CD4-positive, alpha-beta T cell treated with Interferon gamma for 1 hour (primary cell): ENCODE data around the gene EXOSC3.
"Not testable (repeated sequence)": the region's sequence is repeated elsewhere in the genome, so short reads cannot be mapped to it uniquely, and the experiment has no call there.

Experiments used
- DNase-seq: peaks from one replicate; pipeline ENCODE4 v3.0.0-alpha.2; 2020

Gene EXOSC3

GRCh38 chr9:37784616-37785483 lies at the start of gene EXOSC3:
TSS of gene EXOSC3 (minus strand) at chr9:37785064. CDS start at chr9:37785044, 20 bp downstream.
- peak; percentile 82 for DNase-seq

DNA sequence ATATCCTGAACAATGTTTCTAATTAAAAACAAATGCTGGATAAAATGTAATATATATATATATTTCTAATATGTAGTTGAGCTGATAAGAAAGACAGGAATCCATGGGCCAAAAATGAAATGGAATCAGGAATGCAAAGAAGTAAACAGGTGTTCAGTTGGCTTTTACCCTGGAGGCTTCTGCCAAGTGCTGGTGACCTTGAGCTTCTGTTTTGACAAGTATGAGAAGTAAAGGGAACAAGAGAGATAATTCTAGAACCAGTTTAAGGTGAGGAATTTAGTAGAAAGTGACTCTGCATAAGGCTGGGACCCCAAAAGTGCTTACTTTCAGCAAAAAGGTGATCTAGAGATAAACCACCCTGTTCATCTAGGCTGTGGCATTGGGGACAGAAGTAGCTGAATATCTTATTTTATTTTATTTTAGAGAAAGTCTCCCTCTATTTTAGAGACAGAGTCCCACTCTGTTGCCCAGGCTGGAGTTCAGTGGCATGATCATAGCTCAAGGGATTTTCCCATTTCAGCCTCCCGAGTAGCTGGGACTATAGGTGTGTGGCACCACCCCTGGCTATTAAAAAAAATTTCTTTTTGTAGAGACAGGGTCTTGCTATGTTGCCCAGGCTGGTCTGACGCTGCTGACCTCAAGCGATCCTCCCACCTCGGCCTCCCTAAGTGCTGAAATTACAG lies 42.8 kb upstream of the EXOSC3 start:
- DNase-seq, result no peak

DNA sequence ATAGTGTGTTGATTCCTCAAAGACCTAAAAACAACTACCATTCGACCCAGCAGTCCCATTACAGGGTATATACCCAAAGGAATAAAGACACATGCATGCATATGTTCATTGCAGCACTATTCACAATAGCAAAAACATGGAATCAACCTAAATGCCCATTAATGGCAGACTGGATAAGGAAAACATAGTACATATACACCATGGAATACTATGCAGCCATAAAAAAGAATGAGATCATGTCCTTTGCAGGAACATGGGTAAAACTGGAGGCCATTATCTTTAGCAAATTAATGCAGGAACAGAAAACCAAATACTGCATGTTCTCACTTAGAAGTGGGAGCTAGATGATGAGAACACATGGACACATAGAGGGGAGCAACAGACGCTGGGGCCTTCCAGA lies 40.3 kb upstream of the EXOSC3 start:
- DNase-seq, result not testable (repeated sequence)

GRCh38 chr9:37820142-37820541 lies 35.3 kb upstream of the EXOSC3 start:
- DNase-seq, result no peak

- no peak for DNase-seq
Measured at GRCh38 chr9:37818849-37819248, 34.0 kb upstream of the EXOSC3 start.

- DNase-seq, result no peak
Measured at GRCh38 chr9:37812773-37813379, 28.0 kb upstream of the EXOSC3 start.

GRCh38 chr9:37811906-37812476 lies 27.1 kb upstream of the EXOSC3 start:
- DNase-seq, result no peak

GRCh38 chr9:37809676-37810075 lies 24.8 kb upstream of the EXOSC3 start:
- DNase-seq, result not testable (repeated sequence)

DNA sequence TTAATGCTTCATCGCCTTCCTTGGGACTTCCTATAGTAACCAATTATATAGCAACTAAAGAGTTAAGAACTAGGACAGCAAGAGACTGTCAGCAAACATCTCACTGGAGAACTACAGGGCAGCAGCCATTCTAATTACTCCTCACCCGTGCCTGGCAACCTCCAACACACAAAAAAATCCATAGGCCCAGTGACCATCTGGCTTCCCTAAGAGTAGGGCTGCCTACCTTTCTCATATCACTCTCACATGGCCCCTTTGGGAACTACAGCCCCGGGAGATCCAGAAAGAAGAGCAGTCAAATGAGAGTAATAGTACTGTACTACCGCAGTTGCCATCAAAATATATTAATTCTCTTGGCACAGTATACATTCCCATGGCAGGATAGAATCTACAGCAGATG lies 21.4 kb upstream of the EXOSC3 start:
- DNase-seq, result no peak

GRCh38 chr9:37801959-37802711 lies 17.3 kb upstream of the EXOSC3 start:
- DNase-seq, result no peak

- no peak for DNase-seq
Measured at GRCh38 chr9:37801287-37801850, 16.5 kb upstream of the EXOSC3 start.

DNA sequence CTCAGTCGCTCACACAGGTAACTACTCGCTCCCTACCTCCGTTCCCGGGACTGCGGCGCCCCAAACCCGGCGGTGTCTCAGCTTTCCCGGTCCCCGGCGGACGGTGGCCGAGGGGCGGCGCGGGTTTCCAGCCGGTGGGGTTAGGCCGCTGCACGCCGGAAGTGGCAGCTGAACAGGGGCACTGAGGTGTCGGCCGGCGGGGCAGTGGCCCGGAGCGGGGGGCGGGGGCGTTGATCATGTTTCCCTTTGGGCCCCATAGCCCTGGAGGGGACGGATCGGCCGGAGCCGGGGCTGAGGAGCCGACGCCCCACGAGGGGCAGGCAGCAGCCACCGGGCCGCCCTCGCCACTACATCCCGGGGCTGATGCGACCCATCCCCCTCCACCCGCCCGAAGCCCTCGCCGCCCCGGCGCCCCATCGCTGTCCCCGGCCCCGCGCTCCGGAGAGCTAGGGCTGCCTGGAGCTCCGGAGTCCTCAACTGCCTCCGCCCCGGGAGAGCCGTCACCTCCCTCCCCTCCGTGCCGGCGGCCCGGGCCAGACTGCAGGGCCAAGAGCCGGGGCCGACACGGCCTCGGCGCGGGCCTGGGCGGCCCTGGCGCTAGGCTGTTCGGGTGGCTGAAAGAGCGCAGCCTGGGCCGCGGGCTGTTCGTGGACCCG lies 15.9 kb upstream of the EXOSC3 start, which contains the start of gene DCAF10:
DCAF10 (plus strand) TSS at position 167 of the 656 bp plus-strand sequence; CDS start at position 237, 70 bp downstream.
- DNase-seq, result peak; percentile 83

GRCh38 chr9:37798677-37799076 lies 13.8 kb upstream of the EXOSC3 start:
- no peak for DNase-seq

- DNase-seq, result no peak
Measured at GRCh38 chr9:37796232-37796631, 11.4 kb upstream of the EXOSC3 start.

DNA sequence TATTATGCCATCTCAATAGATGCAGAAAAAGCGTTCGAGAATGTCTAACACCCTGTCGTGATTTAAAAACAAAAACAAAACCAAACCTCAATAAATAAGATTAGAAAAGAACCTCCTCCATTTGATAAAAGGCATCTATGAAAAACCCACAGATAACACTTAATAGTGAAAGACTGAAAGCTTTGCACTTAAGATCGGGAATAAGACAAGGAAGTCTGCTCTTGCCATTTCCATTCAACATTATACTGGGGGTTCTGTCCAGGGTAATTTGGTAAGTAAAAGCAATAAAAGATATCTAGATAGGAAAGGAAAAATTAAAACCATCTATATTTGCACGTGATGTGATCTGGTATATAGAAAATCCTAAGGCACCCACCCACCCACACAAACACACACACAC lies 7.3 kb upstream of the EXOSC3 start:
- DNase-seq, result no peak

GRCh38 chr9:37790096-37790495 lies 5.2 kb upstream of the EXOSC3 start:
- no peak for DNase-seq

GRCh38 chr9:37788332-37788731 lies 3.5 kb upstream of the EXOSC3 start:
- no peak for DNase-seq

DNA sequence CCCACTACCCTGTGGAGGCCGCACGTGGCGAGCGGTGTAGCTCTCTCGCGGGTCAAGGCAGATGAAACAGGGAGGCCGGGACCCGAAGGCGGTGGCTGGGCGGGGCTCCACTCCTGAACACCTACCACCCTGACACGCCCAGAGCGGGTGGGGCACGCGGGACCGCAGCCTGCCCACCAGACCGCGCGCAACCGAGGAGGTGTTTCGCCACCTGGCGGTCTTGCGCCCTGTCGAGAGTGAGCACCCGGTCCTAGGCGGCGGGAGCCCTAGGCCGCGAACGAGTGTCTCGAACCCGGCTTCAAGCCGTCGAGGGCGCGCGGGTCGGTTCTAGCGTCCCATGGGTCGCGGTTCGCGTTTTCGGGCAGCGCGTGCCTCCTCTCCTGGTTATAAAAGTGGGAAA lies 2.2 kb upstream of the EXOSC3 start:
- no peak for DNase-seq

- DNase-seq, result no peak
Measured at GRCh38 chr9:37784291-37784615, 611 bp downstream of the EXOSC3 start.

GRCh38 chr9:37778534-37778933 lies 6.3 kb downstream of the EXOSC3 start:
- DNase-seq, result no peak

DNA sequence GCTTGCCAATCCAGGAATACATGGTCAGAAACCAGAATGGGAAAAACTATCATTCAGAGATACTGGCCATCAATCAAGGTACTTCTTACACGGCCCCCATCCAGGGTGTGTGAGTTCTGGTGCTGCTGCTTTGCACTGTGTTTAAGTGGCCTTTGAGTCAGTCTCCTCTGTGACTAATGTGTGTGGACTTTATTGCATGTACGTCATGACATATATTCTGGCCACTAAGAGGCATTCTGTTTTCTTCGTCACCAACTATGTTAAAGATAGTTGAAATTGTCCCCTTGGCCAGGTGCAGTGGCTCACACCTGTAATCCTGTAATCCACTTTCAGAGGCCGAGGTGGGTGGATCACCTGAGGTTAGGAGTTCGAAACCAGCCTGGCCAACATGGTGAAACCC lies 8.5 kb downstream of the EXOSC3 start:
- DNase-seq, result no peak
